ENCODE measurements around the gene PGLYRP2.
A peak's percentile ranks its signal among the peaks of the same experiment; 100 is the strongest.

Gene PGLYRP2

GRCh38 chr19:15469513-15470297 is 9.6 kb downstream of the PGLYRP2 start:
- Histone ChIP-seq H4K20me1 (ENCODE audit: insufficient read depth, low read length, poor library complexity, severe bottlenecking) (no peaks in the 10 kb centered on the region), H3K27me3 (ENCODE audit: insufficient read depth, low read length, poor library complexity, severe bottlenecking) (no peaks in the 10 kb centered on the region), H3K79me2 (ENCODE audit: insufficient read depth, low read length) (no peaks in the 10 kb centered on the region), H3K4me3 (ENCODE audit: low read length, poor library complexity, severe bottlenecking) (no peak overlapping the region), H2AFZ (ENCODE audit: low read length) (no peak overlapping the region), H3K9ac (ENCODE audit: low read depth, low read length, poor library complexity, severe bottlenecking) (no peak overlapping the region), H3K36me3 (ENCODE audit: insufficient read depth, low read length) (no peaks in the 10 kb centered on the region), H3K9me3 (ENCODE audit: insufficient read depth, low read depth, low read length) (no peaks in the 10 kb centered on the region), H3K4me2 (ENCODE audit: low read depth, low read length, poor library complexity, severe bottlenecking) (no peak overlapping the region), H3F3A (ENCODE audit: low read depth) (peaks cover 15% of the 10 kb centered on the region; the same call in 1 of the 2 replicates), H3K4me1 (ENCODE audit: insufficient read depth, low read length, poor library complexity, severe bottlenecking) (peaks cover 41% of the 10 kb centered on the region), H3K9me2 (replicated peaks; ENCODE audit: low read depth, low read length) (no peaks in the 10 kb centered on the region)
- TF ChIP-seq, protein P1, sequence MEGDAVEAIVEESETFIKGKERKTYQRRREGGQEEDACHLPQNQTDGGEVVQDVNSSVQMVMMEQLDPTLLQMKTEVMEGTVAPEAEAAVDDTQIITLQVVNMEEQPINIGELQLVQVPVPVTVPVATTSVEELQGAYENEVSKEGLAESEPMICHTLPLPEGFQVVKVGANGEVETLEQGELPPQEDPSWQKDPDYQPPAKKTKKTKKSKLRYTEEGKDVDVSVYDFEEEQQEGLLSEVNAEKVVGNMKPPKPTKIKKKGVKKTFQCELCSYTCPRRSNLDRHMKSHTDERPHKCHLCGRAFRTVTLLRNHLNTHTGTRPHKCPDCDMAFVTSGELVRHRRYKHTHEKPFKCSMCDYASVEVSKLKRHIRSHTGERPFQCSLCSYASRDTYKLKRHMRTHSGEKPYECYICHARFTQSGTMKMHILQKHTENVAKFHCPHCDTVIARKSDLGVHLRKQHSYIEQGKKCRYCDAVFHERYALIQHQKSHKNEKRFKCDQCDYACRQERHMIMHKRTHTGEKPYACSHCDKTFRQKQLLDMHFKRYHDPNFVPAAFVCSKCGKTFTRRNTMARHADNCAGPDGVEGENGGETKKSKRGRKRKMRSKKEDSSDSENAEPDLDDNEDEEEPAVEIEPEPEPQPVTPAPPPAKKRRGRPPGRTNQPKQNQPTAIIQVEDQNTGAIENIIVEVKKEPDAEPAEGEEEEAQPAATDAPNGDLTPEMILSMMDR (conservative IDR thresholded peaks at IDR 0.05; ENCODE audit: low read length): no peak
- no peak for TF ChIP-seq EZH2phosphoT487 (IDR thresholded peaks at IDR 0.05; ENCODE audit: borderline replicate concordance)

DNA sequence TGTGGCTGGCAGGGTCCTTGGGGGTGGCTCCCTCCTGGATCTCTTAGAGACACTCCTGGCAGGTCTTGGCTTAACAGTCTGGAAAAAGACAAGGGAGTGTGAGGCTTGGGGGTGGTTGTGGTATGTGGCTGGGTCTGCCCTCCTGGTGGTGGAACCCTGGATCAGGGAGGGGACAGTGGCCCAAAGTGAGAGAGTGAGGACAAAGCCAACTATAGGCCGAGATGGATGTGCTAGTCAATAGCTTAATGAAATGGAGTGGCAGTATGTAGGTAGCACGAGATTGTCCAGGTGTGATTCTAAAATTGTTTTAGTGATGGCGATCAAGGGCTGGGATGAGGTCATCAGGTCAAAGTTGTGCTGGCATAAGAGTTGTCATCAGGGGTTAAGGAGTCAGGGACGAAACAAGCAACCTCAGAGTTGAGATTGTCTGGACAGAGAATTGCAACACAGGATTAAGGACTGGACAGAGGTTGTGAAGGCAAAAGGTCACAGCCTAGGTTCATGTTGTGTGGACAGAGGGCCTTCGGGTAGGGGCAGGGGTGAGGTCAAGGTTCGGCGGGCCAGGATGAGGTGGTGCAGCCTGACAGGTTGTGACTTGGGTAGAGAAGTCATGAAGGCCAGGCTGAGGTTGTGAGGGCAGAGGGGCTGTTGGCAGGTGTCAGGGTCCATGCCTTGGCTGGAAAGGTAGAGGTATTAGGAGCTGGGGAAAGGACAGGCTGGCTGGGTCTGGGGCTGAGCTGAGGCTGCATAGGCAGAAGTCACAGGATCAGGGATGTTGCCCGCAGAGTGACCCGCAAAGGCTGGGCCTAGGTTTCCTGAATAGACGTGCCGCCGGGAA is 10.4 kb downstream of the PGLYRP2 start:
- Histone ChIP-seq H2AFZ (ENCODE audit: low read length) (no peak overlapping the region), H3K4me3 (ENCODE audit: low read length, poor library complexity, severe bottlenecking) (no peak overlapping the region), H3K36me3 (ENCODE audit: insufficient read depth, low read length) (no peaks in the 10 kb centered on the region), H3K4me1 (ENCODE audit: insufficient read depth, low read length, poor library complexity, severe bottlenecking) (peaks cover 44% of the 10 kb centered on the region), H3K27me3 (ENCODE audit: insufficient read depth, low read length, poor library complexity, severe bottlenecking) (no peaks in the 10 kb centered on the region), H3K79me2 (ENCODE audit: insufficient read depth, low read length) (no peaks in the 10 kb centered on the region), H3K4me2 (ENCODE audit: low read depth, low read length, poor library complexity, severe bottlenecking) (no peak overlapping the region), H3F3A (ENCODE audit: low read depth) (peaks cover 15% of the 10 kb centered on the region; the same call in 1 of the 2 replicates), H3K9me3 (ENCODE audit: insufficient read depth, low read depth, low read length) (no peaks in the 10 kb centered on the region), H3K9me2 (replicated peaks; ENCODE audit: low read depth, low read length) (no peaks in the 10 kb centered on the region), H4K20me1 (ENCODE audit: insufficient read depth, low read length, poor library complexity, severe bottlenecking) (no peaks in the 10 kb centered on the region), H3K9ac (ENCODE audit: low read depth, low read length, poor library complexity, severe bottlenecking) (no peak overlapping the region)
- no peak for TF ChIP-seq EZH2phosphoT487 (IDR thresholded peaks at IDR 0.05; ENCODE audit: borderline replicate concordance)
- TF ChIP-seq, protein P1 (conservative IDR thresholded peaks at IDR 0.05; ENCODE audit: low read length): no peak

- no peaks in the 10 kb centered on the region for H3K9me3 ChIP-seq (ENCODE audit: insufficient read depth, low read depth, low read length)
- H3K79me2 ChIP-seq (ENCODE audit: insufficient read depth, low read length): peaks cover 8% of the 10 kb centered on the region
- no peaks in the 10 kb centered on the region for H3K36me3 ChIP-seq (ENCODE audit: insufficient read depth, low read length)
- peak overlapping the region; percentile 61 for H3K4me2 ChIP-seq (ENCODE audit: low read depth, low read length, poor library complexity, severe bottlenecking)
- H3K27me3 ChIP-seq (ENCODE audit: insufficient read depth, low read length, poor library complexity, severe bottlenecking): no peaks in the 10 kb centered on the region
- H3F3A ChIP-seq (ENCODE audit: low read depth): peaks cover 16% of the 10 kb centered on the region; the same call in 1 of the 2 replicates
- H4K20me1 ChIP-seq (ENCODE audit: insufficient read depth, low read length, poor library complexity, severe bottlenecking): no peaks in the 10 kb centered on the region
- no peaks in the 10 kb centered on the region for H3K9me2 ChIP-seq (replicated peaks; ENCODE audit: low read depth, low read length)
- peaks cover 47% of the 10 kb centered on the region for H3K4me1 ChIP-seq (ENCODE audit: insufficient read depth, low read length, poor library complexity, severe bottlenecking)
- H3K4me3 ChIP-seq (ENCODE audit: low read length, poor library complexity, severe bottlenecking): peak overlapping the region; percentile 5
- H3K9ac ChIP-seq (ENCODE audit: low read depth, low read length, poor library complexity, severe bottlenecking): no peak overlapping the region
- no peak overlapping the region for H2AFZ ChIP-seq (ENCODE audit: low read length)
- no peak for TF ChIP-seq EZH2phosphoT487 (IDR thresholded peaks at IDR 0.05; ENCODE audit: borderline replicate concordance)
- TF ChIP-seq, protein P1 (conservative IDR thresholded peaks at IDR 0.05; ENCODE audit: low read length): no peak
These were observed 11.5 kb downstream of the PGLYRP2 start for GRCh38 chr19:15467734-15468214.
